ENCODE data around the gene HDAC4. TPM values are rescaled to one million over a fixed set of nuclear protein-coding genes. Genes with fewer than 3 reads are reported as not detected.

The HDAC4 gene
- total and polyA plus RNA-seq, 2 experiments from 2014 or later: 8.1 to 41.8 TPM

DNA sequence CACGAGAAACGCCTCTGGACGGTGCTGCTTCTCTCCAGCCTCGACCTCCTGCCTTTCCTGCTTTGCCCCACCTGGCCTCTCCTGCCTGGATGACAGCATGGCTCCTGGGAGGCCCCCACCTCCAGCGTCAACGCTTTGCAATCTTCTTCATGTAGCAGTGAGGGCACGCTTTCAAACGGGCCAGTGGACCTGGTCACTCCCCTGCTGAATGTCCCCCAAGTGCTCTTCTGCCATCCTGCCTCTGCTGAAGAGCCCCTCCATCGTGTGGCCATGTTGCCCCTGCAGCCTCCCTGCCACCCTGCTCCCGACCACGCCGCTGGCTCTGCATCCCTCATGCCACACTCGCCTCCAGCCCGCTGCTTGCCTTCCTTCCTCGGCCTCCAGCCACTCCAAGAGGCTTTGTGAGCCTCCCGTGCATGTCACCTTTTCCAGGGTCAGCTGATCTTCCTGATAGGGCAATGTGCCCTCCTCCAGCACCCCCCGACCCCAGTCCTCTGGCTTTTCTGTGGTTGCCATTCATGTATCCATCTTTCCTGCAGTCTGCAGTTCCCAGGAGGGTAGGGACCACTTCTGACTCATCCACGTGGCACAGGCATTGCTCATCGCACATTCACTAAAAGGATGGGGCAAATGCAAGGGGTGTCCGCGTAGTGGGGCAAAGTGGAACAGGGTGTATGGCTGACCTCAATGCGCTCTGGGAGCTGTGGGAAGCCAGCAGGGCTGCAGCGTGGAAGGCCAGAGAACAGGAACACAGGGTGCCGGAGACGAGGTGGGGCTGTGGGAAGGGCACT, 284.2 kb downstream of the HDAC4 start (continued):
- TF ChIP-seq ETS1 (IDR thresholded peaks at IDR 0.05): no peak
- TF ChIP-seq EZH2 (IDR thresholded peaks at IDR 0.05; ENCODE audit: low read depth, unreplicated experiment): no peak
- no peak for TF ChIP-seq EZH2phosphoT487 (IDR thresholded peaks at IDR 0.05; ENCODE audit: unreplicated experiment)
- TF ChIP-seq POLR2AphosphoS5 (IDR thresholded peaks at IDR 0.05; ENCODE audit: low read depth): no peak
- TF ChIP-seq, protein P1, sequence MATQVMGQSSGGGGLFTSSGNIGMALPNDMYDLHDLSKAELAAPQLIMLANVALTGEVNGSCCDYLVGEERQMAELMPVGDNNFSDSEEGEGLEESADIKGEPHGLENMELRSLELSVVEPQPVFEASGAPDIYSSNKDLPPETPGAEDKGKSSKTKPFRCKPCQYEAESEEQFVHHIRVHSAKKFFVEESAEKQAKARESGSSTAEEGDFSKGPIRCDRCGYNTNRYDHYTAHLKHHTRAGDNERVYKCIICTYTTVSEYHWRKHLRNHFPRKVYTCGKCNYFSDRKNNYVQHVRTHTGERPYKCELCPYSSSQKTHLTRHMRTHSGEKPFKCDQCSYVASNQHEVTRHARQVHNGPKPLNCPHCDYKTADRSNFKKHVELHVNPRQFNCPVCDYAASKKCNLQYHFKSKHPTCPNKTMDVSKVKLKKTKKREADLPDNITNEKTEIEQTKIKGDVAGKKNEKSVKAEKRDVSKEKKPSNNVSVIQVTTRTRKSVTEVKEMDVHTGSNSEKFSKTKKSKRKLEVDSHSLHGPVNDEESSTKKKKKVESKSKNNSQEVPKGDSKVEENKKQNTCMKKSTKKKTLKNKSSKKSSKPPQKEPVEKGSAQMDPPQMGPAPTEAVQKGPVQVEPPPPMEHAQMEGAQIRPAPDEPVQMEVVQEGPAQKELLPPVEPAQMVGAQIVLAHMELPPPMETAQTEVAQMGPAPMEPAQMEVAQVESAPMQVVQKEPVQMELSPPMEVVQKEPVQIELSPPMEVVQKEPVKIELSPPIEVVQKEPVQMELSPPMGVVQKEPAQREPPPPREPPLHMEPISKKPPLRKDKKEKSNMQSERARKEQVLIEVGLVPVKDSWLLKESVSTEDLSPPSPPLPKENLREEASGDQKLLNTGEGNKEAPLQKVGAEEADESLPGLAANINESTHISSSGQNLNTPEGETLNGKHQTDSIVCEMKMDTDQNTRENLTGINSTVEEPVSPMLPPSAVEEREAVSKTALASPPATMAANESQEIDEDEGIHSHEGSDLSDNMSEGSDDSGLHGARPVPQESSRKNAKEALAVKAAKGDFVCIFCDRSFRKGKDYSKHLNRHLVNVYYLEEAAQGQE (IDR thresholded peaks at IDR 0.05; ENCODE audit: unreplicated experiment): no peak
- no peak for TF ChIP-seq NANOG (IDR thresholded peaks at IDR 0.05; ENCODE audit: borderline replicate concordance)

GRCh38 chr2:239115616-239116015, 285.2 kb downstream of the HDAC4 start:
- no peaks in the 10 kb centered on the region for H4K20me1 ChIP-seq (replicated peaks; ENCODE audit: insufficient read depth)
- no peaks in the 10 kb centered on the region for H3K4me1 ChIP-seq (ENCODE audit: insufficient read depth)
- no peak overlapping the region for H2AFZ ChIP-seq
- DNase-seq (ENCODE audit: low spot score): no peak
- no peaks in the 10 kb centered on the region; the same call in 2 of the 3 replicates for H3K36me3 Mint-ChIP-seq (ENCODE audit: low read depth)
- peaks cover 3% of the 10 kb centered on the region; the same call in 2 of the 3 replicates for H3K4me1 Mint-ChIP-seq
- no peaks in the 10 kb centered on the region for H3K9me2 ChIP-seq (ENCODE audit: insufficient read depth)
- no peaks in the 10 kb centered on the region for H3F3A ChIP-seq (replicated peaks; ENCODE audit: low read depth)
- no peak overlapping the region for H3K4me3 ChIP-seq
- H3K4me3 Mint-ChIP-seq: no peak overlapping the region
- H3K27ac Mint-ChIP-seq: no peak overlapping the region
- no peaks in the 10 kb centered on the region for H3K79me2 ChIP-seq (replicated peaks; ENCODE audit: insufficient read depth)
- H3K36me3 ChIP-seq (ENCODE audit: insufficient read depth): no peaks in the 10 kb centered on the region
- no peak for ATAC-seq
- no peaks in the 10 kb centered on the region for H3K27me3 ChIP-seq (ENCODE audit: insufficient read depth)
- H3K4me2 ChIP-seq: no peak overlapping the region
- no peak overlapping the region for H3K27ac ChIP-seq (ENCODE audit: low read depth)
- H3K9me3 Mint-ChIP-seq: no peaks in the 10 kb centered on the region
- H3K27me3 Mint-ChIP-seq (ENCODE audit: insufficient read depth, low read depth, poor library complexity): peaks cover 26% of the 10 kb centered on the region
- TF ChIP-seq ZNF462 (CRISPR knock-in tag; IDR thresholded peaks at IDR 0.05): no peak
- TF ChIP-seq STAT1 (IDR thresholded peaks at IDR 0.05; ENCODE audit: unreplicated experiment): no peak
- no peak for TF ChIP-seq CTCF (conservative IDR thresholded peaks at IDR 0.05; ENCODE audit: low read depth in 2 of 2)
- TF ChIP-seq ETS1 (IDR thresholded peaks at IDR 0.05): no peak
- TF ChIP-seq ZNF114 (CRISPR knock-in tag; IDR thresholded peaks at IDR 0.05): no peak
- TF ChIP-seq POLR2AphosphoS5 (IDR thresholded peaks at IDR 0.05; ENCODE audit: low read depth): no peak

Data from GM23338 (cell line).